HG02623 (cell line): ENCODE measurements around the gene DUOX1.

Source experiments
- ATAC-seq: cut with Tn5 transposase; IDR thresholded peaks from one replicate; pipeline ENCODE4 v1.9.1; 2021; ENCODE audit warnings: moderate library complexity; ENCODE audit not compliant: unreplicated experiment

The DUOX1 gene

GRCh38 chr15:45185903-45186770 is 56.3 kb downstream of the DUOX1 start:
- no peak for ATAC-seq

- ATAC-seq: no peak
Measured at GRCh38 chr15:45186771-45187577, 57.2 kb downstream of the DUOX1 start.

- no peak for ATAC-seq
Measured at GRCh38 chr15:45187578-45187893, 57.7 kb downstream of the DUOX1 start.

- ATAC-seq: no peak
Measured at GRCh38 chr15:45187894-45188830, 58.4 kb downstream of the DUOX1 start, which contains the start of gene SHF. Gene SHF (minus strand): TSS chr15:45187966. CDS start chr15:45187951, 15 bp downstream.

- no peak for ATAC-seq
Measured at GRCh38 chr15:45197512-45197911, 67.7 kb downstream of the DUOX1 start.

DNA sequence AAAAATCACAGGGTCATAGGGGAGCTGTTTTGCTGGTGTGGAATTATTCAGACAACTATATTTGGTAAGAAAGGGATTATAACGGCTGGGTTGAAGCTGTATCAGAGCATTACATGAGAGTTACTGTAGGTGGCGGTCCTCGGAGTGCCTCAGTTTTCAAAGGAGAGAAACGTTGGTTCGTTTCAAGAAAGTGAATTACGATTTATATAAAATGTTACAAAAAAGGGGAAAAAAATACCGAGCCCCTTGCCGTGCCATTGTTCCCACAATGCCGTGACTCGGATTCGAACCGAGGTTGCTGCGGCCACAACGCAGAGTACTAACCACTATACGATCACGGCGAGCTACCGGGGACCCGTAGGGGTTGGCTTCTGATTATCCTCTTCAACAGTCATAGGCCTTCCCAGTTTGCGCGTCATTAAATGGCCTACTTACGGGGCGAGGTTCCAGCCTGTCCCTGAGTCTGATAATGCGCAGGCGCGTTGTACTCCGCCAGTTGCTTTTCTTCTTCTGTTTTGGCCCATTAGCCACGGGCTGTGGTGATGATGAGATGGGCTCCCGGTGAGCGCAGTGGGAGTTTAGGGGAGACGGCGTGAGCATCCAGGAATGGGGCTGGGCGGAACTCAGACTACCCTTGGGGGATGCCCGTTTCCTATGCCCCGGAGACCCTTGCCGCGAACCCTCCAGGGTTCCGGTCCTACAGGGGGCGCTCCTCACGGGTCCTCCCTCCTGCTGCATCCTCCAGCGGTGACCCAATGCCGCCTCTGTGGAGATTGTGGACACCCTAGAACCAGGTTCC is 68.7 kb downstream of the DUOX1 start:
- peak; percentile 60 for ATAC-seq

- no peak for ATAC-seq
Measured at GRCh38 chr15:45199136-45199810, 69.5 kb downstream of the DUOX1 start.

GRCh38 chr15:45200001-45200798 is 70.4 kb downstream of the DUOX1 start:
- ATAC-seq: peak; percentile 41

GRCh38 chr15:45200799-45201556 is 71.2 kb downstream of the DUOX1 start:
- ATAC-seq: no peak

GRCh38 chr15:45201557-45201859 is 71.7 kb downstream of the DUOX1 start:
- no peak for ATAC-seq

- ATAC-seq: no peak
Measured at GRCh38 chr15:45201869-45202268, 72.1 kb downstream of the DUOX1 start.

DNA sequence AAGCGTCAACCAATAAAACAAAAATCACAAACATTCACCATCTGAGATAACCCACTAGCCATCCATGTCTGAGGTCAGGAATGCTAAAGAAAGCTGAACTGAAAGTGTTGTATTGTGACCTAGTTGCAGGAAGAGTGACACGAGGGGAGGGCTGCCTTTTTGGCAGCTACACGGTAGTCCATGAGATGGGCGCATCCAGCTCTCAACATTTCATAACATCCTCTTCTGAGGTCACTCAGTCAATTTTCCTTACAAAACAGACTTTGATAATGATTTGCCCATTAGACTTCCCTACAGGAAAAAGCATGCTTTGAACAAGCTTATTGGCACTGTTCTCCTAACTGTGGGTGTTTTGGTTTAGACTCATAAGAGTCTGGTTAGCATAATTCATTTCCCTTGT is 73.4 kb downstream of the DUOX1 start:
- ATAC-seq: no peak

- ATAC-seq: no peak
Measured at GRCh38 chr15:45205192-45205591, 75.4 kb downstream of the DUOX1 start.

GRCh38 chr15:45212493-45212892 is 82.7 kb downstream of the DUOX1 start:
- no peak for ATAC-seq
